Measurements from ENCODE around the gene KISS1R.

KISS1R gene

GRCh38 chr19:870314-870713 is 46.8 kb upstream of the KISS1R start:
- Histone ChIP-seq H3K4me3 (ENCODE audit: low read depth, low read length) (no peak overlapping the region), H3K79me2 (no peaks in the 10 kb centered on the region), H2AFZ (no peak overlapping the region), H3K27ac (no peak overlapping the region), H3K36me3 (ENCODE audit: control insufficient read depth, insufficient read depth, low read length) (no peaks in the 10 kb centered on the region), H3K9me3 (ENCODE audit: control insufficient read depth, low read length) (no peaks in the 10 kb centered on the region), H3K27me3 (ENCODE audit: control insufficient read depth, insufficient read depth, low read length) (no peaks in the 10 kb centered on the region), H3K4me1 (no peaks in the 10 kb centered on the region), H3K9ac (no peak overlapping the region), H3K4me2 (ENCODE audit: low read length) (no peak overlapping the region)
- no peak for TF ChIP-seq CTCF (IDR thresholded peaks at IDR 0.05)

DNA sequence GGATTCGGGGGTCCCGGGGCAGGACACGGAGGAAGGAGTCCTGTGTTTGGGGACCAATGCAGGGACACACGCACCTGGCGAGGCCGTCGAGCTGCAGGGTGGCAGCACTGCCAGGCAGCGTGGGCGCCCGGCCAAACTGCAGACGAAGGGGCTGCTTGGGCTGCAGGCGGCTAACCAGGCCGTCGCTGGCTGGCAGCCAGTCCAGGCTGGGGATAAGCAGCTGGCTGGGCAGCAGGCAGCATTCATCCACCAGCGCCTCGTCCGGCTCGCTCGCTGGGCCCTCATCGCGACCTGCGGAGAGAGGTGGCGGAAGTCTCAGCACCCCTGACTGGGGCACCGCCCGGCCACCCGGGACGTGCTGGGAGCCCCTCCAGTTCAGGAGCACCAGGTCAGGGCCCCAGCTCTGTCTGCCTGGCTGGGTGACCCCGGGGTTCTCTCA is 46.2 kb upstream of the KISS1R start:
- H3K36me3 ChIP-seq (ENCODE audit: control insufficient read depth, insufficient read depth, low read length), result no peaks in the 10 kb centered on the region

DNA sequence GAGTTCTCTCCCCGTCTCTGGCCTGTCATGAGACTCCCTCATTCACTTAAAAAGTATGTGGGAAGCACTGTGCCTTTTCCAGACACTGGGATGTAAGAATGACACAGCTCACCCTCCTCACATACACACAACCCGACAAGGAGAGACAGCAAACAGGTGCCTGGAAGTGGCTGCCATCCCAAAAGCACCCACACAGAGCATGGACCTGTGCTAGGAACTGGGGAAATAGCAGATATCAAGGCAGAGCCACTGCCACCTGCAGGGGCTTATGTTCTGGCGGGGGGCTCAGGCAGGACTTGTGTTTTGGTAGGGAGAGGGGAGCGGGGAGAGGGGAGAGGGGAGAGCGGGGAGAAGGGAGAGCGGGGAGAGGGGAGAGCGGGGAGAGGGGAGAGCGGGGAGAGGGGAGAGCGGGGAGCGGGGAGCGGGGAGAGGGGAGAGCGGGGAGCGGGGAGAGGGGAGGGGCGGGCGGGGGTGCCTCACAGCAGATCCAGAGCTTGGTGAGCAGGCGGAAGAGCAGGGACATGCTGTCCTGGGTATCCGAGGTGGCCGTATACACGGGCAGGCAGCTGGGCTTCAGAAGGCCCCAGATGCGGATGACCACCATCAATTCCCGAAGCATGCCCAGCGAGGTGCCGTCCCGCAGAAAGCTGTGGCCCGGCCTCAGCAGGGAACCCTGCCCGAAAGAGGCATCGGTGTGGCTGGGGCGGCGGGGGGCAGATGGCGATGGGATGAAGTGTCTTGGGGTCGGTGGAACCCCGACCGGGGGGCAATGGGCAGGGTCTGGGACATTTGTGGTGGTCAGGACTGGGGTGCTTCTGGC is 45.5 kb upstream of the KISS1R start:
- Histone ChIP-seq H2AFZ (no peak overlapping the region), H3K36me3 (ENCODE audit: control insufficient read depth, insufficient read depth, low read length) (no peaks in the 10 kb centered on the region), H3K27me3 (ENCODE audit: control insufficient read depth, insufficient read depth, low read length) (no peaks in the 10 kb centered on the region), H3K9ac (no peak overlapping the region), H3K79me2 (no peaks in the 10 kb centered on the region), H3K27ac (no peak overlapping the region), H3K4me3 (ENCODE audit: low read depth, low read length) (no peak overlapping the region), H3K4me1 (no peaks in the 10 kb centered on the region), H3K9me3 (ENCODE audit: control insufficient read depth, low read length) (no peaks in the 10 kb centered on the region), H3K4me2 (ENCODE audit: low read length) (no peak overlapping the region)
- no peak for TF ChIP-seq CTCF (IDR thresholded peaks at IDR 0.05)

More for the DNA sequence above, 46.2 kb upstream of the KISS1R start:
- no peak overlapping the region for H2AFZ ChIP-seq
- H3K79me2 ChIP-seq, result no peaks in the 10 kb centered on the region
- H3K9me3 ChIP-seq (ENCODE audit: control insufficient read depth, low read length), result no peaks in the 10 kb centered on the region
- no peaks in the 10 kb centered on the region for H3K4me1 ChIP-seq
- TF ChIP-seq CTCF (IDR thresholded peaks at IDR 0.05), result no peak
- H3K4me3 ChIP-seq (ENCODE audit: low read depth, low read length), result no peak overlapping the region
- H3K4me2 ChIP-seq (ENCODE audit: low read length), result no peak overlapping the region
- no peaks in the 10 kb centered on the region for H3K27me3 ChIP-seq (ENCODE audit: control insufficient read depth, insufficient read depth, low read length)
- H3K9ac ChIP-seq, result no peak overlapping the region
- H3K27ac ChIP-seq, result no peak overlapping the region

DNA sequence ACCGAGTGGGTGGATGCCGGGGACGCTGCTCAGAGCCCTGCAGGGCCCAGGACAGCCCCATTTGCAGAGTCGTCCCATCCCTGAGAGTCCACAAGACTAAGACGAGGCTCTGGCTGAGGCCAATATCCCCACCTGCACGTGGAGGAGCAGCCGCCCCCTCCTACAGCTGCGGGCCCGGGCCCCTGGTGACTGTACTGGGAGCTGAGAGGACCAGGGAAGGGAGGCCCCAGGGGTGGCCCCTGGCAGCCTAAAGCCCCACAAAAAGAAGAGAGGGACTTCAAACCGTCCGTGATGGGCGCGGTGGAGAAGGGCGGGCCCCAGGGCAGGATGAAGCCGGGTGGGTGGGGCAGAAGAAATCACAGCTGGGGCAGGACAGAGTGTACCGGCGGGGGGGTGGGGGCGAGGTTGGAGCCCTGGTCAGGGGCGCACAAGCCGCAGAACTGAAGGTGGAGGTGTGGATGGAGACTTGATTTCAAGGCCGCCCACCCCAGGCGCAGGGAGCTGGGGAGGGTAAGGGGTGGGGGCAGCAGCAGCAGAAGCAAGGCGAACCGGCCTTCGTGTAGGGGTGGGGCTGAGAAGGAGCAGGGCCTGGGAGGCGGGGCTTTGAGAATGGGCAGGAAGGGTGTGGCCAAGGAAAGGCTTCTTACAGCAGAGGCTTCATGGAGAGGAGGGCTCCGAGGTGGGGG is 44.7 kb upstream of the KISS1R start:
- Histone ChIP-seq H3K36me3 (ENCODE audit: control insufficient read depth, insufficient read depth, low read length) (no peaks in the 10 kb centered on the region), H2AFZ (no peak overlapping the region), H3K79me2 (no peaks in the 10 kb centered on the region), H3K4me3 (ENCODE audit: low read depth, low read length) (no peak overlapping the region), H3K4me1 (no peaks in the 10 kb centered on the region), H3K9me3 (ENCODE audit: control insufficient read depth, low read length) (no peaks in the 10 kb centered on the region), H3K27ac (no peak overlapping the region), H3K4me2 (ENCODE audit: low read length) (no peak overlapping the region), H3K27me3 (ENCODE audit: control insufficient read depth, insufficient read depth, low read length) (no peaks in the 10 kb centered on the region), H3K9ac (no peak overlapping the region)
- no peak for TF ChIP-seq CTCF (IDR thresholded peaks at IDR 0.05)

Data from parathyroid adenoma (tissue), 2 donors.